ENCODE results near the gene BRIP1.

Gene BRIP1

GRCh38 chr17:61684818-61685217 is 178.5 kb downstream of the BRIP1 start:
- Histone ChIP-seq H3K27me3 (ENCODE audit: insufficient read depth, low read depth) (no peaks in the 10 kb centered on the region), H3K36me3 (ENCODE audit: insufficient read depth) (0 out of 2 replicates have a peak, but pooled peaks cover 3% of the 10 kb centered on the region), H3K4me3 (IDR thresholded peaks at IDR 0.05; ENCODE audit: insufficient read depth, low read depth, low read length) (no peak overlapping the region), H3K4me2 (no peak overlapping the region), H3K79me2 (ENCODE audit: insufficient read depth, low read depth) (no peaks in the 10 kb centered on the region), H3K9ac (no peak overlapping the region), H3K27ac (no peak overlapping the region), H4K20me1 (ENCODE audit: insufficient read depth) (no peaks in the 10 kb centered on the region), H2AFZ (ENCODE audit: low read depth) (no peak overlapping the region), H3K4me1 (ENCODE audit: low read depth, poor library complexity, severe bottlenecking) (no peaks in the 10 kb centered on the region)
- TF ChIP-seq, protein P1, sequence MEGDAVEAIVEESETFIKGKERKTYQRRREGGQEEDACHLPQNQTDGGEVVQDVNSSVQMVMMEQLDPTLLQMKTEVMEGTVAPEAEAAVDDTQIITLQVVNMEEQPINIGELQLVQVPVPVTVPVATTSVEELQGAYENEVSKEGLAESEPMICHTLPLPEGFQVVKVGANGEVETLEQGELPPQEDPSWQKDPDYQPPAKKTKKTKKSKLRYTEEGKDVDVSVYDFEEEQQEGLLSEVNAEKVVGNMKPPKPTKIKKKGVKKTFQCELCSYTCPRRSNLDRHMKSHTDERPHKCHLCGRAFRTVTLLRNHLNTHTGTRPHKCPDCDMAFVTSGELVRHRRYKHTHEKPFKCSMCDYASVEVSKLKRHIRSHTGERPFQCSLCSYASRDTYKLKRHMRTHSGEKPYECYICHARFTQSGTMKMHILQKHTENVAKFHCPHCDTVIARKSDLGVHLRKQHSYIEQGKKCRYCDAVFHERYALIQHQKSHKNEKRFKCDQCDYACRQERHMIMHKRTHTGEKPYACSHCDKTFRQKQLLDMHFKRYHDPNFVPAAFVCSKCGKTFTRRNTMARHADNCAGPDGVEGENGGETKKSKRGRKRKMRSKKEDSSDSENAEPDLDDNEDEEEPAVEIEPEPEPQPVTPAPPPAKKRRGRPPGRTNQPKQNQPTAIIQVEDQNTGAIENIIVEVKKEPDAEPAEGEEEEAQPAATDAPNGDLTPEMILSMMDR (conservative IDR thresholded peaks at IDR 0.05; ENCODE audit: low read depth, low read length) = no peak

GRCh38 chr17:61684172-61684571 is 179.2 kb downstream of the BRIP1 start:
- Histone ChIP-seq H3K27me3 (ENCODE audit: insufficient read depth, low read depth) (no peaks in the 10 kb centered on the region), H3K79me2 (ENCODE audit: insufficient read depth, low read depth) (no peaks in the 10 kb centered on the region), H4K20me1 (ENCODE audit: insufficient read depth) (no peaks in the 10 kb centered on the region), H3K9ac (no peak overlapping the region), H3K27ac (no peak overlapping the region), H3K36me3 (ENCODE audit: insufficient read depth) (no peaks in the 10 kb centered on the region), H2AFZ (ENCODE audit: low read depth) (no peak overlapping the region), H3K4me3 (IDR thresholded peaks at IDR 0.05; ENCODE audit: insufficient read depth, low read depth, low read length) (no peak overlapping the region), H3K4me2 (no peak overlapping the region), H3K4me1 (ENCODE audit: low read depth, poor library complexity, severe bottlenecking) (no peaks in the 10 kb centered on the region)
- TF ChIP-seq, protein P1 (conservative IDR thresholded peaks at IDR 0.05; ENCODE audit: low read depth, low read length) = no peak

DNA sequence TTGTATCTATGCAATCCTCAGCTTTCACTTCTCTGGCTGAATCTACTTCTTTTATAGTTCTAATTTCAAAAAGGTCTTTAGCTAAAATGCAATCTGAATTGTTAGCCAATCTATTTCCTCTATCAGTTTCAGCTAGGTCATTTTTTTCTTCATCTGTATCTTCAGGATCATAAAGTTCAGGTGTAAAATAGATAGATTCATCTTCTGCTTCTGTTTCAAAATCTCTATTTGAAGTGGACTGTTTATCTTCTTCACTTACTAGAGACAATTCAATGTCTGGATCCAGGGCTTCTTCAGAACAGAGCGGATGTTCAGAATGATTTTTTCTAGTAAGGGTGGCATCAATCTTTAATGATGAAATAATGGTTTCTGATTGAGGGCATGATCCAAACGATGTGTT is 179.9 kb downstream of the BRIP1 start:
- H3K79me2 ChIP-seq (ENCODE audit: insufficient read depth, low read depth) = no peaks in the 10 kb centered on the region
- H3K4me3 ChIP-seq (IDR thresholded peaks at IDR 0.05; ENCODE audit: insufficient read depth, low read depth, low read length) = no peak overlapping the region
- H3K4me2 ChIP-seq = no peak overlapping the region
- no peak overlapping the region for H2AFZ ChIP-seq (ENCODE audit: low read depth)
- no peak overlapping the region for H3K27ac ChIP-seq
- H4K20me1 ChIP-seq (ENCODE audit: insufficient read depth) = no peaks in the 10 kb centered on the region
- TF ChIP-seq, protein P1 (conservative IDR thresholded peaks at IDR 0.05; ENCODE audit: low read depth, low read length) = no peak
- H3K27me3 ChIP-seq (ENCODE audit: insufficient read depth, low read depth) = no peaks in the 10 kb centered on the region
- no peak overlapping the region for H3K9ac ChIP-seq
- H3K36me3 ChIP-seq (ENCODE audit: insufficient read depth) = no peaks in the 10 kb centered on the region
- H3K4me1 ChIP-seq (ENCODE audit: low read depth, poor library complexity, severe bottlenecking) = no peaks in the 10 kb centered on the region

DNA sequence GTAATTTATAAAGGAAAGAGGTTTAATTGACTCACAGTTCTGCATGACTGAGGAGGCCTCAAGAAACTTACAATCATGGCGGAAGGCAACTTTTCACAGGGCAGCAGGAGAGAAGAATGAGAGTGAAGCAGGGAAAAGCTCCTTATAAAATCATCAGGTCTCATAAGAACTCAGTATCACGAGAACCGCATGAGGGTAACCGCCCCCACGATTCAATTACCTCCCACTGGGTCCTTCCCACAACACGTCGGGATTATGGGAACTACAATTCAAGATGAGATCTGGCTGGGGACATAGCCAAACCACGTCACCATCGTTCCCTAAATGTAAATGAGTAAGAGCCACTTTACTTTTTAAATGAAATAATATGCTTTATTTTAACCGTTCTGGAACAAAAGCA is 182.4 kb downstream of the BRIP1 start:
- H3K27me3 ChIP-seq (ENCODE audit: insufficient read depth, low read depth) = no peaks in the 10 kb centered on the region
- H3K9ac ChIP-seq = no peak overlapping the region
- H3K79me2 ChIP-seq (ENCODE audit: insufficient read depth, low read depth) = no peaks in the 10 kb centered on the region
- no peak overlapping the region for H2AFZ ChIP-seq (ENCODE audit: low read depth)
- no peak overlapping the region for H3K27ac ChIP-seq
- H3K36me3 ChIP-seq (ENCODE audit: insufficient read depth) = no peaks in the 10 kb centered on the region
- H3K4me3 ChIP-seq (IDR thresholded peaks at IDR 0.05; ENCODE audit: insufficient read depth, low read depth, low read length) = no peak overlapping the region
- H3K4me1 ChIP-seq (ENCODE audit: low read depth, poor library complexity, severe bottlenecking) = no peaks in the 10 kb centered on the region
- H3K4me2 ChIP-seq = no peak overlapping the region
- H4K20me1 ChIP-seq (ENCODE audit: insufficient read depth) = no peaks in the 10 kb centered on the region
- TF ChIP-seq, protein P1 (conservative IDR thresholded peaks at IDR 0.05; ENCODE audit: low read depth, low read length) = no peak

Data from KMS-11 (cell line).